HS-5 (cell line): Measurements from ENCODE around the gene CFAP299.

Source experiments
- DNase-seq: peaks from one replicate; pipeline ENCODE4 v3.0.0-alpha.2; 2012; ENCODE audit warnings: low read depth

CFAP299 gene

GRCh38 chr4:80452055-80452454, 116.5 kb downstream of the CFAP299 start:
- DNase-seq = no peak

GRCh38 chr4:80452768-80453167, 117.2 kb downstream of the CFAP299 start:
- no peak for DNase-seq

- DNase-seq = no peak
Observed at GRCh38 chr4:80454040-80454439, 118.5 kb downstream of the CFAP299 start.

- DNase-seq = no peak
Observed at GRCh38 chr4:80454556-80454955, 119.0 kb downstream of the CFAP299 start.

GRCh38 chr4:80459918-80460473, 124.5 kb downstream of the CFAP299 start:
- no peak for DNase-seq

- DNase-seq = no peak
Observed at GRCh38 chr4:80461412-80461811, 125.9 kb downstream of the CFAP299 start.

- DNase-seq = no peak
Observed at GRCh38 chr4:80462621-80463091, 127.1 kb downstream of the CFAP299 start.

GRCh38 chr4:80463509-80463908, 128.0 kb downstream of the CFAP299 start:
- DNase-seq = no peak

GRCh38 chr4:80465238-80465637, 129.7 kb downstream of the CFAP299 start:
- DNase-seq = no peak

GRCh38 chr4:80465736-80466135, 130.2 kb downstream of the CFAP299 start:
- DNase-seq = no peak

- no peak for DNase-seq
Observed at GRCh38 chr4:80466618-80467017, 131.1 kb downstream of the CFAP299 start.

- DNase-seq = no peak
Observed at GRCh38 chr4:80471756-80472155, 136.2 kb downstream of the CFAP299 start.

GRCh38 chr4:80475236-80475635, 139.7 kb downstream of the CFAP299 start:
- no peak for DNase-seq

GRCh38 chr4:80475798-80476197, 140.3 kb downstream of the CFAP299 start:
- DNase-seq = no peak

GRCh38 chr4:80484712-80485111, 149.2 kb downstream of the CFAP299 start:
- DNase-seq = no peak

- DNase-seq = no peak
Observed at GRCh38 chr4:80486603-80487002, 151.1 kb downstream of the CFAP299 start.

GRCh38 chr4:80489798-80490197, 154.3 kb downstream of the CFAP299 start:
- DNase-seq = no peak

GRCh38 chr4:80492761-80493160, 157.2 kb downstream of the CFAP299 start:
- no peak for DNase-seq

GRCh38 chr4:80495865-80496264, 160.3 kb downstream of the CFAP299 start:
- DNase-seq = no peak

- DNase-seq = no peak
Observed at GRCh38 chr4:80498725-80499124, 163.2 kb downstream of the CFAP299 start.

GRCh38 chr4:80500613-80501012, 165.1 kb downstream of the CFAP299 start:
- no peak for DNase-seq

- no peak for DNase-seq
Observed at GRCh38 chr4:80507077-80507476, 171.5 kb downstream of the CFAP299 start.

GRCh38 chr4:80507507-80507906, 172.0 kb downstream of the CFAP299 start:
- DNase-seq = no peak

- no peak for DNase-seq
Observed at GRCh38 chr4:80515496-80515895, 180.0 kb downstream of the CFAP299 start.

- no peak for DNase-seq
Observed at GRCh38 chr4:80521438-80521837, 185.9 kb downstream of the CFAP299 start.
